H1 (cell line): ENCODE measurements around the gene CIAO3. TPM values are rescaled to one million over a fixed set of nuclear protein-coding genes. Genes with fewer than 3 reads are reported as not detected.

Experiments
- CTCF ChIA-PET: fragments of 300-600 bp; sonication (Branson Sonifier 250); formaldehyde crosslinking; loops from one replicate; lab custom pipeline; 2021; ENCODE audit not compliant: partially characterized antibody; lab: Charles Lee
- POLR2A ChIA-PET: fragments of 300-600 bp; sonication (Branson Sonifier 250); formaldehyde crosslinking; loops from one replicate; lab custom pipeline; 2021; ENCODE audit warnings: inconsistent platforms; ENCODE audit not compliant: partially characterized antibody; lab: Charles Lee
- DNase-seq, 2 experiments: peaks; one replicate each; pipeline versions ENCODE4 v3.0.0 to v3.0.0-alpha.2; 2010 to 2022; ENCODE audit warnings: low spot score in 2 of 2, low read depth in 1 of 2, mixed read lengths in 1 of 2
- FAIRE-seq: peaks from 2 replicates; lab custom pipeline; 2011; peaks lifted over from hg19 to GRCh38; lab: Jason Lieb, UNC
- H2AFZ ChIP-seq: 2 replicates; pipeline ENCODE4 v1.8.1; 2012; ENCODE audit warnings: low read length, inconsistent platforms
- H2AK5ac ChIP-seq: 2 replicates; pipeline ENCODE4 v1.6.1; 2013; ENCODE audit warnings: low read depth, low read length
- H2BK120ac ChIP-seq: replicated peaks from 2 replicates; pipeline ENCODE3; 2013; ENCODE audit warnings: low read depth, low read length, inconsistent platforms
- H2BK12ac ChIP-seq: 2 replicates; pipeline ENCODE4 v1.6.1; 2013; ENCODE audit warnings: low read depth, low read length
- H2BK15ac ChIP-seq: 2 replicates; pipeline ENCODE4 v1.6.1; 2013; ENCODE audit warnings: low read length
- H2BK20ac ChIP-seq: 2 replicates; pipeline ENCODE4 v1.6.1; 2013; ENCODE audit warnings: low read length
- H2BK5ac ChIP-seq: 2 replicates; pipeline ENCODE4 v1.6.1; 2013; ENCODE audit warnings: low read depth, low read length
- H3K14ac ChIP-seq: 2 replicates; pipeline ENCODE4 v1.6.1; 2013; ENCODE audit warnings: inconsistent platforms; ENCODE audit not compliant: insufficient read length
- H3K18ac ChIP-seq: 2 replicates; pipeline ENCODE4 v1.6.1; 2013; ENCODE audit warnings: low read length; ENCODE audit errors: extremely low read depth
- H3K23ac ChIP-seq: 2 replicates; pipeline ENCODE4 v1.6.1; 2013; ENCODE audit warnings: inconsistent platforms; ENCODE audit not compliant: insufficient read length
- H3K23me2 ChIP-seq: 2 replicates; pipeline ENCODE4 v1.6.1; 2013; ENCODE audit warnings: low read depth, low read length
- H3K27ac ChIP-seq: 2 replicates; pipeline ENCODE4 v1.6.1; 2011; ENCODE audit warnings: low read depth, low read length, inconsistent platforms
- H3K27me3 ChIP-seq, 4 experiments: replicated peaks in 1 of 4; 1 replicate in 1 of 4; 2 replicates in 3 of 4; pipeline versions ENCODE4 v1.6.1 to v1.8.1; 2011 to 2013; ENCODE audit warnings: low read length in 3 of 4, mild to moderate bottlenecking in 3 of 4, inconsistent platforms in 2 of 4, mixed read lengths in 2 of 4, moderate library complexity in 1 of 4; ENCODE audit not compliant: control insufficient read depth in 3 of 4, insufficient read depth in 3 of 4; ENCODE audit errors: extremely low read depth in 1 of 4
- H3K36me3 ChIP-seq, 4 experiments: 2 replicates each; pipeline versions ENCODE4 v1.6.1 to v1.8.1; 2011 to 2013; ENCODE audit warnings: mild to moderate bottlenecking in 4 of 4, low read length in 3 of 4, moderate library complexity in 2 of 4, control low read depth in 1 of 4, inconsistent platforms in 1 of 4; ENCODE audit not compliant: insufficient read depth in 4 of 4, control insufficient read depth in 2 of 4
- H3K4ac ChIP-seq: replicated peaks from 2 replicates; pipeline ENCODE3; 2013; ENCODE audit warnings: low read length, low read depth, mixed read lengths, inconsistent platforms; ENCODE audit not compliant: insufficient read length
- H3K4me1 ChIP-seq, 4 experiments: replicated peaks in 1 of 4; 1 replicate in 1 of 4; 2 replicates in 3 of 4; pipeline versions ENCODE4 v1.6.1 to v1.8.1; 2011 to 2013; ENCODE audit warnings: low read length in 3 of 4, inconsistent platforms in 2 of 4, mixed read lengths in 1 of 4; ENCODE audit not compliant: insufficient read depth in 4 of 4, control insufficient read depth in 3 of 4
- H3K4me2 ChIP-seq, 2 experiments: 2 replicates each; pipeline versions ENCODE4 v1.6.1 to v1.8.1; 2011 to 2013; ENCODE audit warnings: low read depth in 2 of 2, low read length in 2 of 2, control low read depth in 1 of 2, inconsistent platforms in 1 of 2, mild to moderate bottlenecking in 1 of 2; ENCODE audit not compliant: insufficient read depth in 1 of 2
- H3K4me3 ChIP-seq, 4 experiments: fragments of 200-600, 300-600 bp in 1 of 4; sonication (generic), shearing (Covaris generic), sonication (Bioruptor Twin) in 1 of 4; 2 replicates each; pipeline versions ENCODE4 v1.5.1 to v1.8.1; 2011 to 2016; ENCODE audit warnings: low read length in 4 of 4, low read depth in 3 of 4, control low read depth in 2 of 4, inconsistent platforms in 2 of 4, mild to moderate bottlenecking in 2 of 4, mixed read lengths in 1 of 4, moderate library complexity in 1 of 4; ENCODE audit not compliant: insufficient read depth in 2 of 4; ENCODE audit errors: extremely low read depth in 1 of 4
- H3K56ac ChIP-seq: replicated peaks from 2 replicates; pipeline ENCODE3; 2013; ENCODE audit warnings: low read depth, mild to moderate bottlenecking, mixed read lengths, low read length, inconsistent platforms; ENCODE audit not compliant: insufficient read length
- H3K79me1 ChIP-seq: 2 replicates; pipeline ENCODE4 v1.6.1; 2013; ENCODE audit warnings: low read depth, low read length, control low read depth
- H3K79me2 ChIP-seq, 2 experiments: 2 replicates each; pipeline versions ENCODE4 v1.6.1 to v1.8.1; 2012 to 2013; ENCODE audit warnings: low read length in 2 of 2, mild to moderate bottlenecking in 2 of 2, inconsistent platforms in 1 of 2; ENCODE audit not compliant: insufficient read depth in 2 of 2, control insufficient read depth in 1 of 2
- H3K9ac ChIP-seq, 4 experiments: replicated peaks in 1 of 4; 1 replicate in 1 of 4; 2 replicates in 3 of 4; pipeline versions ENCODE4 v1.6.1 to v1.8.1; 2011 to 2013; ENCODE audit warnings: low read depth in 3 of 4, low read length in 3 of 4, control low read depth in 2 of 4, mild to moderate bottlenecking in 2 of 4, moderate library complexity in 2 of 4, inconsistent platforms in 1 of 4; ENCODE audit errors: extremely low read depth in 1 of 4
- H3K9me3 ChIP-seq, 2 experiments: 2 replicates each; pipeline versions ENCODE4 v1.6.1 to v1.8.1; 2012 to 2013; ENCODE audit warnings: mild to moderate bottlenecking in 2 of 2, moderate library complexity in 2 of 2, control low read depth in 1 of 2, inconsistent platforms in 1 of 2, low read depth in 1 of 2, low read length in 1 of 2, mixed read lengths in 1 of 2; ENCODE audit not compliant: insufficient read depth in 2 of 2
- H4K20me1 ChIP-seq, 2 experiments: replicated peaks in 1 of 2; 2 replicates each; pipeline versions ENCODE3 to v1.8.1; 2011 to 2013; ENCODE audit warnings: inconsistent platforms in 2 of 2, low read length in 2 of 2, mild to moderate bottlenecking in 1 of 2; ENCODE audit not compliant: insufficient read depth in 2 of 2, control insufficient read depth in 1 of 2
- H4K5ac ChIP-seq: 2 replicates; pipeline ENCODE4 v1.6.1; 2013; ENCODE audit warnings: low read length, low read depth, mixed read lengths, inconsistent platforms; ENCODE audit not compliant: insufficient read length
- H4K8ac ChIP-seq: 2 replicates; pipeline ENCODE4 v1.8.0; 2013; ENCODE audit warnings: mild to moderate bottlenecking, moderate library complexity, low read length, inconsistent platforms; ENCODE audit not compliant: insufficient read depth; ENCODE audit errors: extremely low read depth
- H4K91ac ChIP-seq: replicated peaks from 2 replicates; pipeline ENCODE3; 2013; ENCODE audit warnings: low read length, mixed read lengths, inconsistent platforms; ENCODE audit not compliant: insufficient read length
- ATF2 ChIP-seq: IDR thresholded peaks from 2 replicates; pipeline ENCODE4 v1.6.1; 2012; ENCODE audit warnings: low read length, inconsistent platforms
- RFX5 ChIP-seq: IDR thresholded peaks from 2 replicates; pipeline ENCODE4 v1.6.1; 2011; ENCODE audit warnings: low read depth, low read length, improper control_type of control experiment, borderline replicate concordance
- RNF2 ChIP-seq: fragments of 200-900, 300-1000 bp; sonication (generic); IDR thresholded peaks from 2 replicates; pipeline ENCODE4 v1.7.1; 2016; ENCODE audit warnings: borderline replicate concordance, low read depth, mild to moderate bottlenecking, antibody characterized with exemption, low read length; ENCODE audit not compliant: poor library complexity, severe bottlenecking; ENCODE audit errors: missing control alignments
- SAP30 ChIP-seq: fragments of 300-600 bp; sonication (generic); IDR thresholded peaks from 2 replicates; pipeline ENCODE4 v1.7.1; 2012; ENCODE audit warnings: low read length, moderate library complexity, mild to moderate bottlenecking, inconsistent platforms; ENCODE audit not compliant: insufficient read depth, insufficient replicate concordance
- SUZ12 ChIP-seq: fragments of 200-600 bp; sonication (generic); IDR thresholded peaks from 2 replicates; pipeline ENCODE4 v1.6.1; 2012; ENCODE audit warnings: mild to moderate bottlenecking, inconsistent platforms, low read length, moderate library complexity, mixed read lengths
- TEAD4 ChIP-seq: IDR thresholded peaks from 2 replicates; pipeline ENCODE4 v1.6.1; 2012; ENCODE audit warnings: low read depth, low read length, inconsistent platforms, mixed read lengths
- ZNF274 ChIP-seq: IDR thresholded peaks from 2 replicates; pipeline ENCODE4 v1.7.0; 2012; ENCODE audit warnings: low read length, borderline replicate concordance; ENCODE audit errors: extremely low read depth
- WGBS, 2 experiments: shearing (Covaris generic) in 1 of 2; methylation state at CpG; one replicate each; pipeline versions ENCODE4 v1.1.6 to v1.1.7; 2013 to 2015; ENCODE audit warnings: low lambda C conversion rate in 2 of 2, mixed read lengths in 2 of 2, inconsistent platforms in 1 of 2, low coverage in 1 of 2, missing lambda C conversion rate in 1 of 2; ENCODE audit not compliant: insufficient replicate concordance in 2 of 2, insufficient coverage in 1 of 2, insufficient read length in 1 of 2; ENCODE audit errors: extremely low coverage in 1 of 2, missing lambda C conversion rate in 1 of 2; 5-methylcytosine and 5-hydroxymethylcytosine counted together
- polyA plus RNA-seq, 7 experiments: library from polyadenylated mRNA; depleted of rRNA in 3 of 7; stranded (reverse) in 5 of 7; unstranded in 2 of 7; fragments of >200 nt in 5 of 7; fragments of 200-250 nt in 2 of 7; gene quantifications; 1 replicate in 5 of 7; 2 replicates in 1 of 7; 4 replicates in 1 of 7; pipeline versions ENCODE4 v1.2.1 to v1.2.3, GENCODE V29; 2011 to 2013; ENCODE audit warnings: missing spikeins in 2 of 7, mixed read lengths in 2 of 7
- total RNA-seq: library from RNA; stranded (reverse); fragmentation: NEBNext Ultra II Directional; extraction: Animal tissue kit (Norgen Biotek cat#: 25700); gene quantifications from 2 replicates; pipeline ENCODE4 v1.2.1, GENCODE V29; 2021

The CIAO3 gene
- total and polyA plus RNA-seq, 2 of the 8 experiments (the other 6 are each of a cell fraction or from before 2014, with no cell fraction given): 20.0 to 20.4 TPM

GRCh38 chr16:736936-737481 is 3.8 kb downstream of the CIAO3 start:
- 91% methylated on average over 29 of the region's 29 CpGs; no CpG with 5 or more reads in 1 of the 2 experiments for WGBS, 2 experiments

More at GRCh38 chr16:736936-737481, 3.8 kb downstream of the CIAO3 start:
- Histone ChIP-seq H3K27ac (no peak overlapping the region), H3K18ac (no peak overlapping the region), H2BK20ac (no peak overlapping the region), H2BK120ac (no peak overlapping the region), H3K23me2 (peaks cover 7% of the 10 kb centered on the region; the same call in 1 of the 2 replicates), H2AFZ (no peak overlapping the region), H3K4ac (no peak overlapping the region), H2AK5ac (no peak overlapping the region), H3K9ac (no peak overlapping the region; a peak in 1 of 7 replicates), H2BK12ac (no peak overlapping the region), H4K91ac (no peak overlapping the region), H3K79me2 (no peaks in the 10 kb centered on the region), H3K9me3 (no peaks in the 10 kb centered on the region), H3K27me3 (no peaks in the 10 kb centered on the region), H3K79me1 (no peaks in the 10 kb centered on the region), H4K8ac (no peak overlapping the region; the same call in 1 of the 2 replicates), H2BK15ac (no peak overlapping the region), H4K5ac (no peak overlapping the region), H2BK5ac (no peak overlapping the region), H3K14ac (no peak overlapping the region), H3K4me2 (no peak overlapping the region), H3K36me3 (peaks cover 0 to 3% (median 2%) of the 10 kb centered on the region in 4 experiments; a peak in 2 of 8 replicates), H3K4me1 (peaks cover 0 to 9% (median 3%) of the 10 kb centered on the region in 4 experiments; a peak in 5 of 7 replicates), H4K20me1 (peaks cover 2 to 7% of the 10 kb centered on the region in 2 experiments), H3K23ac (no peak overlapping the region), H3K56ac (no peak overlapping the region), H3K4me3 (no peak overlapping the region)
- TF ChIP-seq TEAD4 (no peak), SAP30 (no peak), ZNF274 (no peak), SUZ12 (no peak), RFX5 (no peak), ATF2 (no peak), RNF2 (no peak)
- DNase-seq (no peak), FAIRE-seq (no peak)
- POLR2A ChIA-PET: interaction anchor here (1.1 to 23.0 kb wide), 3 partner anchors 7 to 52 kb away, joined by 3 to 353 read pairs (median 39); partner anchors contain the start of genes ANTKMT, CCDC78, HAGHL and METRN
- CTCF ChIA-PET: interaction anchor here (0.8 to 35.8 kb wide), 5 partner anchors 8 to 48 kb away, joined by 3 to 977 read pairs (median 18); partner anchors contain the start of genes ANTKMT, CCDC78, CHTF18 and FBXL16
